Fibroblast of the aortic adventitia (primary cell): Measurements from ENCODE around the gene PHF2. TPM values are rescaled to one million over a fixed set of nuclear protein-coding genes. Genes with fewer than 3 reads are reported as not detected.

Source experiments
- DNase-seq: peaks from one replicate; pipeline ENCODE4 v3.0.0-alpha.2; 2010; ENCODE audit warnings: low read depth
- H3K4me3 ChIP-seq: 2 replicates; pipeline ENCODE4 v1.5.1; 2011; ENCODE audit warnings: low read depth, mild to moderate bottlenecking, control low read depth, low read length, moderate library complexity
- CTCF ChIP-seq: IDR thresholded peaks from 2 replicates; pipeline ENCODE4 v1.5.1; 2011; ENCODE audit warnings: mild to moderate bottlenecking, low read length, control low read depth, inconsistent platforms; ENCODE audit not compliant: insufficient read depth
- total RNA-seq: library from RNA; depleted of rRNA; stranded (reverse); fragments of >200 nt; gene quantifications from 2 replicates; pipeline ENCODE4 v1.2.3, GENCODE V29; 2012; ENCODE audit warnings: low replicate concordance

The PHF2 gene
- total RNA-seq, 1 donor, result 14.2 TPM

DNA sequence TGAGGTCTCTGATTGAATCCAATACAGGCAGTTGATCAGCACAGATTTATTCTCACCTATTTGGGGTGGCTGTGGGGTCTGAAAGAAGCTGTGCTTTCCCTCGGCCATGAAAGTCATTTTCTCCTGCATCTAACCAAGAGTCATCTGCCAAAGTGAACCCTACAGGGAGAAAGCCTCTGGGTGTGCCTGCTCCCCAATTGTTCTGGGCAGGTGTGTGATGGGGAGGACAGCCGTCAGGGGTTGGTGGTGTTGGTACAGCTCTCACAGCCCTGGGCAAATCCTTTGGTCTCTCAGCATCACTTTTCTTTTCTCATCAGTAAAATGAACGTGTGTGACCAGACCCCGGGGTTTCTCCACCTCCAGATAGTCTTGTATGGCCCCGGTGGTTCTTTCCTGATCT is 2.5 kb downstream of the PHF2 start:
- TF ChIP-seq CTCF, result no peak
- H3K4me3 ChIP-seq, result no peak overlapping the region
- no peak for DNase-seq

GRCh38 chr9:93579711-93580516 is 3.5 kb downstream of the PHF2 start:
- H3K4me3 ChIP-seq, result no peak overlapping the region
- no peak for TF ChIP-seq CTCF
- no peak for DNase-seq

DNA sequence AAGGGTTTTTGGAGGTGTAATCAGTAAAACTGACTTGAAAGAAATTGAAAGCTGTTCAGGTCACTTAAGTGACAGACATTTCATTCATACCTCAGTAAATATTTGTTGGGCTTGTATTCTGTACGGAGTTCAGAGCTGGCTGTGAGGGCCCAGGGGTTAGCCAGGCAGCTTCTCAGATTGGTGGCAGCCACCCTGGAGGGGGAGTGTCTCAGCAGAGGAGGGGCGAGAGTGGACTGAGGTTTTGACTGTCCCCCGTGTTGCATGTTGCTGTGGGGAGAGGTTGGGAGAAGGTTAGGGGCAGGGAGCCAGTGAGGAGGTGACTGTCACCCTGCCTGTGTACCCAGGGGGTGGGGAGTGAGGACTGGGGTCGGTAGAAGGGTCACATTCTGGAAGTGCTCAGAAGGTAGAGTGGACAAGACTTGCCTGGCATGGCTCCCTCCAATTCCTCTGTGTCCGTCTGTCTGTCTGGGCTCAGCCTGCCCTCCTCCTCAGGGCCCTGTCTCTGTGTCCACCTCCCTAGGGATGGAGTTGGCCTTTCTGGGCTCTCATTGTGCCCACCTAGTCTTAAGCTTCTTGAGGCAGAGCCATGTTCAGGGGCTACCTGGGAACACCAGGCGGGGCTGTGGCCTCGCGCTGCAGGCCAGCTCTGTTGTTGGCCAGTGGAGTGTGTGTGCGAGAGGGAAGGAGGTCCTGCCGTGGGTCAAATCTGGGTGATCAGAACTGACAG is 4.4 kb downstream of the PHF2 start:
- TF ChIP-seq CTCF, result no peak
- no peak overlapping the region for H3K4me3 ChIP-seq
- no peak for DNase-seq

- no peak overlapping the region for H3K4me3 ChIP-seq
- DNase-seq, result no peak
- no peak for TF ChIP-seq CTCF
Observed at GRCh38 chr9:93582115-93582514, 5.7 kb downstream of the PHF2 start.

- DNase-seq, result no peak
- TF ChIP-seq CTCF, result no peak
- no peak overlapping the region for H3K4me3 ChIP-seq
Observed at GRCh38 chr9:93582550-93582949, 6.2 kb downstream of the PHF2 start.

DNA sequence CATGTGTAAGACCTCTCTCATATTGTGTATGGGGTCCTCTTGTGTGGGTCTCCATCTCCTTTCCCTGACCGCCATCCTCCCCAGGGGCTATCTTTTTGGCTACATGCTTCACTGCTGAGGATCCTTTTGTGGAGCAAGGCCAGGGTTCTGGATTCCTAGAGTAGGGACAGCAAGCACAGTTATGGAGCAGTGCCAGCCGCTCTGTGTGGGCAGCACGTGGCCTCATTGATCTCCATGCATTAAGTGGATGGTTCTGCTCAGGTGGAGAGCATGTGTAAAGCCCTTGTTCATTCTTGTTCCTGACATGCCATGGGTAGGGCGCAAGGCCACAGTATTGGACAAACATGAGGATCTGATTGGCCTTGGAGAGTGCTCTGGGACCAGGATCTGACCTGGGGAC is 8.9 kb downstream of the PHF2 start:
- no peak overlapping the region for H3K4me3 ChIP-seq
- no peak for DNase-seq
- no peak for TF ChIP-seq CTCF
